ENCODE data around the gene EXOC6B. TPM values are rescaled to one million over a fixed set of nuclear protein-coding genes. Genes with fewer than 3 reads are reported as not detected.

The EXOC6B gene
- total RNA-seq, 1 experiment from 2014 or later = 34.3 TPM

GRCh38 chr2:72208225-72208624, 617.6 kb downstream of the EXOC6B start:
- H3K4me3 ChIP-seq = no peak overlapping the region
- peaks cover 3% of the 10 kb centered on the region; the same call in 1 of the 2 replicates for H3K4me1 ChIP-seq (replicated peaks; ENCODE audit: insufficient read depth)
- no peaks in the 10 kb centered on the region for H3F3A ChIP-seq (ENCODE audit: insufficient read depth, low read depth)
- no peaks in the 10 kb centered on the region for H3K9me3 ChIP-seq (ENCODE audit: insufficient read depth, low read depth)
- no peaks in the 10 kb centered on the region for H3K79me2 ChIP-seq (ENCODE audit: low read depth)
- no peaks in the 10 kb centered on the region for H3K27me3 ChIP-seq (ENCODE audit: insufficient read depth, low read depth)
- ChIA-PET CTCF (no interaction called here), POLR2A (ENCODE audit: unreplicated experiment) (no interaction called here)
- no peak overlapping the region for H3K4me2 ChIP-seq
- H3K36me3 ChIP-seq (ENCODE audit: low read depth) = no peaks in the 10 kb centered on the region
- TF ChIP-seq EZH2 (IDR thresholded peaks at IDR 0.05; ENCODE audit: low read depth) = no peak
- TF ChIP-seq CTCF (conservative IDR thresholded peaks at IDR 0.05) = no peak
- no peak overlapping the region for H2AFZ ChIP-seq
- no peaks in the 10 kb centered on the region for H3K9me2 ChIP-seq (ENCODE audit: insufficient read depth)
- intact Hi-C loops (cut with micrococcal nuclease; ENCODE audit: unreplicated experiment) = no loop called here
- no peak overlapping the region for H3K27ac ChIP-seq
- no TSS peak for BruUV-seq (replicated peaks)
- no peak for DNase-seq
- no peaks in the 10 kb centered on the region for H4K20me1 ChIP-seq (ENCODE audit: insufficient read depth)

GRCh38 chr2:72207334-72207733, 618.5 kb downstream of the EXOC6B start:
- DNase-seq = no peak
- Histone ChIP-seq H3K4me1 (replicated peaks; ENCODE audit: insufficient read depth) (peaks cover 3% of the 10 kb centered on the region; the same call in 1 of the 2 replicates), H3K27ac (no peak overlapping the region), H2AFZ (no peak overlapping the region), H3K9me2 (ENCODE audit: insufficient read depth) (no peaks in the 10 kb centered on the region), H3K4me2 (no peak overlapping the region), H3K4me3 (no peak overlapping the region), H4K20me1 (ENCODE audit: insufficient read depth) (no peaks in the 10 kb centered on the region), H3K9me3 (ENCODE audit: insufficient read depth, low read depth) (no peaks in the 10 kb centered on the region), H3K36me3 (ENCODE audit: low read depth) (no peaks in the 10 kb centered on the region), H3K27me3 (ENCODE audit: insufficient read depth, low read depth) (no peaks in the 10 kb centered on the region), H3F3A (ENCODE audit: insufficient read depth, low read depth) (no peaks in the 10 kb centered on the region), H3K79me2 (ENCODE audit: low read depth) (no peaks in the 10 kb centered on the region)
- BruUV-seq (replicated peaks) = no TSS peak
- intact Hi-C loops (cut with micrococcal nuclease; ENCODE audit: unreplicated experiment) = no loop called here
- ChIA-PET POLR2A (ENCODE audit: unreplicated experiment) (no interaction called here), CTCF (no interaction called here)
- no peak for TF ChIP-seq CTCF (conservative IDR thresholded peaks at IDR 0.05)
- TF ChIP-seq EZH2 (IDR thresholded peaks at IDR 0.05; ENCODE audit: low read depth) = no peak

GRCh38 chr2:72205504-72205881, 620.3 kb downstream of the EXOC6B start:
- H3K4me1 ChIP-seq (replicated peaks; ENCODE audit: insufficient read depth) = peaks cover 1% of the 10 kb centered on the region; the same call in 1 of the 2 replicates
- no peaks in the 10 kb centered on the region for H3K27me3 ChIP-seq (ENCODE audit: insufficient read depth, low read depth)
- H3K36me3 ChIP-seq (ENCODE audit: low read depth) = no peaks in the 10 kb centered on the region
- H2AFZ ChIP-seq = no peak overlapping the region
- H3K9me2 ChIP-seq (ENCODE audit: insufficient read depth) = no peaks in the 10 kb centered on the region
- CTCF ChIA-PET = no interaction called here
- intact Hi-C loops (cut with micrococcal nuclease; ENCODE audit: unreplicated experiment) = no loop called here
- TF ChIP-seq CTCF (conservative IDR thresholded peaks at IDR 0.05) = no peak
- no peak for TF ChIP-seq EZH2 (IDR thresholded peaks at IDR 0.05; ENCODE audit: low read depth)
- no peak overlapping the region for H3K27ac ChIP-seq
- POLR2A ChIA-PET (ENCODE audit: unreplicated experiment) = no interaction called here
- H3K9me3 ChIP-seq (ENCODE audit: insufficient read depth, low read depth) = no peaks in the 10 kb centered on the region
- DNase-seq = no peak
- no peaks in the 10 kb centered on the region for H4K20me1 ChIP-seq (ENCODE audit: insufficient read depth)
- no peak overlapping the region for H3K4me2 ChIP-seq
- H3F3A ChIP-seq (ENCODE audit: insufficient read depth, low read depth) = no peaks in the 10 kb centered on the region
- H3K79me2 ChIP-seq (ENCODE audit: low read depth) = no peaks in the 10 kb centered on the region
- no peak overlapping the region for H3K4me3 ChIP-seq
- BruUV-seq (replicated peaks) = no TSS peak
